Activated CD4-positive, alpha-beta T cell treated with anti-CD3 and anti-CD28 coated beads, Interleukin-2, amount 10 ng/mL, durations not matched to agents 7 days and 5 days (primary cell): Measurements from ENCODE around the gene GDF3. TPM values are rescaled to one million over a fixed set of nuclear protein-coding genes. Genes with fewer than 3 reads are reported as not detected.
"Not testable (repeated sequence)": the region's sequence is repeated elsewhere in the genome, so short reads cannot be mapped to it uniquely, and the experiment has no call there.

ENCODE experiments used
- CTCF ChIA-PET: fragments of 350-600 bp; sonication (Branson Sonifier 250); formaldehyde crosslinking; loops from one replicate; lab custom pipeline; 2021; ENCODE audit warnings: antibody characterized with exemption; lab: Charles Lee
- POLR2A ChIA-PET: fragments of 350-600 bp; sonication (Branson Sonifier 250); formaldehyde crosslinking; loops from one replicate; lab custom pipeline; 2021; ENCODE audit warnings: antibody characterized with exemption; lab: Charles Lee
- DNase-seq: peaks from one replicate; pipeline ENCODE4 v3.0.0-alpha.2; 2020
- H3K27ac Mint-ChIP-seq: one replicate; pipeline ENCODE4 v1.8.0; 2021; ENCODE audit warnings: mild to moderate bottlenecking, moderate library complexity, mixed read lengths
- H3K27me3 Mint-ChIP-seq: one replicate; pipeline ENCODE4 v1.8.0; 2021; ENCODE audit warnings: mixed read lengths
- H3K36me3 Mint-ChIP-seq: one replicate; pipeline ENCODE4 v1.8.0; 2021; ENCODE audit warnings: low read depth, mixed read lengths
- H3K4me1 Mint-ChIP-seq: one replicate; pipeline ENCODE4 v1.8.0; 2021; ENCODE audit warnings: mixed read lengths
- H3K4me3 Mint-ChIP-seq: one replicate; pipeline ENCODE4 v1.8.0; 2021; ENCODE audit warnings: mild to moderate bottlenecking, moderate library complexity, mixed read lengths
- H3K9me3 Mint-ChIP-seq: one replicate; pipeline ENCODE4 v1.8.0; 2021; ENCODE audit warnings: mixed read lengths
- total RNA-seq, 2 experiments: library from RNA; stranded (reverse); gene quantifications; one replicate each; pipeline ENCODE4 v1.2.3, GENCODE V29; 2021

GDF3 gene
- not detected for total RNA-seq

DNA sequence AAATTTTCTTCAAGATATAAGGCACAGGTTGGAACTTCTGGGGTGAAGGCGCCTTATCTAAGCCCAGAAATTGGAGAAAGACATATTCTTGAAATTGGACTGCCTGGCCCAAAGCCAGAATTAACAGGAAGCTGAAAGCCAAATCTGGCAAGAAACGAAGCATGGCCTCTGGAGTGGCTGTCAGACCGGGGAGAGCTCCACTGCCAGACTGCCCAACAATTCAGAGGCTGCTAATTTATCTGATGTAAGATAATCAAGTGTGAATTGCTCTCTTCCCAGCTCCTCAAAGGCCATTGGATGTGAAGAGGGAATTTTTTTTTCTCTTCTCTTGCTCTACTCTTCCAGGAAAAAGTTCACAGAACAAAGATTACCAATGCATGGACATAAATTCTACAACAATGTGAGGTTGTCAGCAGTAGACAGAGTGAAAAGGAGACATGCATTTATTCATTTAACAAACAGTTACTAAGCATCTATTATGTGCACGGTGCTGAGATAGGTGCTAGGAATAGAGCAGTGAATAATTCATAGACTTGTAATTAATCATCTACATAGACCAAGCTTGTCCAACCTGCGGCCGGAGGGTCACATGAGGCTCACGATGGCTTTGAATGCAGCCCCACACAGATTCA, at the start of gene GDF3:
Gene GDF3, minus strand, starts transcription at position 210 of the 632 bp plus-strand sequence. Its CDS starts 47 bp downstream, at position 163.
- no peaks in the 10 kb centered on the region for H3K4me1 Mint-ChIP-seq
- no peak within 1 kb of the TSS for H3K27ac Mint-ChIP-seq
- no peaks in the 10 kb centered on the region for H3K36me3 Mint-ChIP-seq
- no peak for DNase-seq
- ChIA-PET POLR2A (no interaction called here), CTCF (no interaction called here)
- H3K4me3 Mint-ChIP-seq, result no peak within 1 kb of the TSS
- peaks cover 19% of the 10 kb centered on the region for H3K27me3 Mint-ChIP-seq
- no peaks in the 10 kb centered on the region for H3K9me3 Mint-ChIP-seq

DNA sequence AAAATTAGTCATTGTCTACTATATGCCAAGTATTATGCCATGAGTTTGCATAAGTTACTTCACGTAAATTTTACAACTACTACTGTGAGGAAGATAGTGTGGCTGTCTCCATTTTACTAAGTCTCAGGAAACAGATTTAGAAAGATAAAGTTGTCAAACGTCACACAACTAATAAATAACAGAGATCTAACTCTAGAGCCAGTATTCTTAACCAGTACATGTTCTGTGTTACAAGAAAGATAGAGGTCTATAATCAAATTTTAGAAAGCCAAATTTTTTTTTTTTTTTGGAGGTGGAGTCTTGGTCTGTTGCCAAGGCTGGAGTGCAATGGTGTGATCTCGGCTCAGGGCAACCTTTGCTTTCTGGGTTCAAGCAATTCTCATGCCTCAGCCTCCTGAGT, 37.4 kb upstream of the GDF3 start:
- DNase-seq, result no peak
- POLR2A ChIA-PET, result no interaction called here
- Mint-ChIP-seq H3K36me3 (no peaks in the 10 kb centered on the region), H3K9me3 (no peaks in the 10 kb centered on the region), H3K4me3 (no peak overlapping the region), H3K27me3 (peaks cover 6% of the 10 kb centered on the region), H3K4me1 (no peaks in the 10 kb centered on the region), H3K27ac (no peak overlapping the region)
- CTCF ChIA-PET, result no interaction called here

DNA sequence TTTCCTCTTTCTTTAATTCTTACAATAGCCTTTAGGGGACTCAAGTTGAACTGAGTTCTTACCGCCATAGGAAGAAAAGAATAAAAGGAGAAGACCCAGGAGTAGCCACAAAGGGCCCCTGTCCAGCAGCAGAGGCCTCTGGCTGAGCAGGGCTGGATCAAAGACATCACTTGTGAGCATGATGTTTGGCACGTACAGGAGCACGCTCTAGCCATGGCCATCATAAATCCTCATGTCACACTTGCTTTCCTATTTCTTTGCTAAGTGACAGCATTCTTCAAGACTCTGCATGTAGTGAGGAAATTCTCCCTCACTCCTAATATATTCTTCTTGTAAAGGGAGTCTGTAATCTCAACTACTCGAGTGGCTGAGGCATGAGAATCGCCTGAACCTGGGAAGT, 35.9 kb upstream of the GDF3 start:
- H3K27ac Mint-ChIP-seq, result no peak overlapping the region
- no peaks in the 10 kb centered on the region for H3K9me3 Mint-ChIP-seq
- peaks cover 9% of the 10 kb centered on the region for H3K27me3 Mint-ChIP-seq
- no peak overlapping the region for H3K4me3 Mint-ChIP-seq
- no peak for DNase-seq
- no peaks in the 10 kb centered on the region for H3K4me1 Mint-ChIP-seq
- ChIA-PET CTCF (no interaction called here), POLR2A (no interaction called here)
- no peaks in the 10 kb centered on the region for H3K36me3 Mint-ChIP-seq

DNA sequence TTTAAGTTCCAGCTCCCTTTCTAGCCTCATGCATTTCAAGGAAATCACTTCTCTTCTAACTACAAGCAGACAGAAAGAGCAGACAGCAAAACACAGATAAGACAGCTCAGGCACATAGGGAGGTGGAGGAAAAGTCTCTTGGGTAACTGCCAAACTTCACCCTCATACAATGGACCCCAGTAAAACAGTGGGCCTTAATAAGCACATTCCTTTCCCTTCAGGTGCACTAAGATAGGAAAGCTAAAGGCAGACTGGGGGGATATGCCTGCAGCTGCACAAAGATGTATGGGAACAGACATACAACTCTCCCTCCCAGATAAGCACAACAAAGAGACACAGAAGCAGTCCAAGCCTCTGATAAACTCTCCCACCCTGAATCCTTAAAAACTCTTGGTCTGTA, 35.4 kb upstream of the GDF3 start:
- H3K36me3 Mint-ChIP-seq, H3K27me3 Mint-ChIP-seq, H3K4me1 Mint-ChIP-seq, POLR2A ChIA-PET, DNase-seq, H3K9me3 Mint-ChIP-seq, CTCF ChIA-PET, H3K27ac Mint-ChIP-seq, H3K4me3 Mint-ChIP-seq: not testable (repeated sequence)

DNA sequence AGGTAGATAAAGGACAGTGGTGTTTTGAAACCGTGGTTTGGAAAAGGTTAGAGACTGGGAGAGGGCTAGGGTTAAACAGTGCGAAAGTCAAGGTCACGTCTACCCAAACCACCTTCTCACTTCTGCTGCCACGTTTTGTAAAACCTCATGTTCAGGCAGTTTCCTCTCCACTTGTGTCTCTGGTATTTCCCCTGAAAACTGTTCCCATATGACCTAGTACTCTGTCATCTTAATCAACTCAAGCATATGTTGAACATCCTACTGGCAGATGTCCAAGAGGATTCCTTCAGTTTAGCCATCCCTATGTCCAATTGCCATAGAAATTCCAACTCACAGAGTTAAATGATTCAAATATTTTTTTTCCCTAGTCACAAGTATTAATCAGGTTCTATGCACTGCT, 34.2 kb upstream of the GDF3 start:
- CTCF ChIA-PET, result no interaction called here
- H3K36me3 Mint-ChIP-seq, result no peaks in the 10 kb centered on the region
- no peak overlapping the region for H3K27ac Mint-ChIP-seq
- POLR2A ChIA-PET, result no interaction called here
- no peak for DNase-seq
- H3K4me3 Mint-ChIP-seq, result no peak overlapping the region
- peaks cover 10% of the 10 kb centered on the region for H3K27me3 Mint-ChIP-seq
- no peaks in the 10 kb centered on the region for H3K4me1 Mint-ChIP-seq
- H3K9me3 Mint-ChIP-seq, result no peaks in the 10 kb centered on the region

DNA sequence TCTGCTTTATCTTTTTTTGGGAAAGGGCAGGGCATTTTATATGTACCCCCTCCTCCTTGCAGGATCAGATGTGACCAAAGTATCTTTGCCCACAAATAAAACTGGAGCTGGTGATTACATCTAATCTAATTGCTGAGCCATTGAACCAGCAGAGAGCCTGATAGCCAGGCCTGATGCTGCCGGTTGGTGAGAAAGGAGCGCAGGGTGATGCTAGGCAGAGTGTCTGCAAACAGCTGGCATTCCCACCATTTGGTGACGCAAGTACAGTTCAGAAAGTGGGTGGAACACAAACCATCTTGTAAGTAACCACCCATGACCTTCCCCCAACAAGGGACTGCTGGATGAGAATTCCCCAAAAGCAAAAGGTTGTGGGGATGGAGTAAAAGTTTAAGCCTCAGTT, 28.4 kb upstream of the GDF3 start:
- Mint-ChIP-seq H3K36me3 (no peaks in the 10 kb centered on the region), H3K27ac (no peak overlapping the region), H3K4me3 (no peak overlapping the region), H3K27me3 (peaks cover 10% of the 10 kb centered on the region), H3K9me3 (no peaks in the 10 kb centered on the region), H3K4me1 (no peaks in the 10 kb centered on the region)
- DNase-seq, result no peak
- POLR2A ChIA-PET, result no interaction called here
- CTCF ChIA-PET, result no interaction called here

DNA sequence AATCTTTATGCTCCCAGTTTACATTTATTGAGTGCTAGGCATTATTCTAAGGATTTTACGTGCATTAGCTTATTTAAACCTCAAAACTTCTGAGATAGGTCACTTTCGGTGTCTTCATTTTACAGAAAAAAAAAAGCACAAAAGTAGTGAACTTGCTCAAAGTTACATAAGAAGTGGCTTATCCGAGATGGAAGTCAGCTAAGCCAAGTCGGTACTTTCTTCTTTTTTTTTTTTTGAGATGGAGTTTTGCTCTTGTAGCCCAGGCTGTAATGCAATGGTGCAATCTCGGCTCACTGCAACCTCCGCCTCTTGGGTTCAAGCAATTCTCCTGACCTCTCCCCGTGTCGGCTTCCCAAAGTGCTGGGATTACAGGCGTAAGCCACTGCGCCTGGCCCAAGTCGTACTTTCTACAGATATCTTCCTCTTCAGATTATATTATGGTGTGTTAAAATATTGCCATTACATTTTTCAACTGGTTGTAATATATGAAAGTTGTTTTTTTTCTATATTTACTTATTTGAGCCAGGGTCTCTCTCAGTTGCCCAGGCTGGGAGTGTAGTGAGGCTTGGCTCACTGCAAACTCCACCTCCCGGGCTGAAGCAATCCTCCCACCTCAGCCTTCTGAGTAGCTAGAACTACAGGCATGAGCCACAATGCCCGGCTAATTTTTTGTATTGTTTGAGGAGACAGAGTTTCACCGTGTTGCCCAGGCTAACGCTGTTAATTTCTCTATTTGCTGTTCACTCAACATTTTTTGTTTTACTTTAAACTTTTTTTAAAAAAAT, 24.6 kb upstream of the GDF3 start:
- no peak for DNase-seq
- POLR2A ChIA-PET, result no interaction called here
- CTCF ChIA-PET, result interaction anchor here (0.6 kb wide), 1 partner anchor 285 kb away, joined by 4 read pairs; no protein-coding TSS in a partner anchor
- no peaks in the 10 kb centered on the region for H3K9me3 Mint-ChIP-seq
- H3K4me1 Mint-ChIP-seq, result no peaks in the 10 kb centered on the region
- H3K36me3 Mint-ChIP-seq, result no peaks in the 10 kb centered on the region
- peaks cover 16% of the 10 kb centered on the region for H3K27me3 Mint-ChIP-seq
- no peak overlapping the region for H3K4me3 Mint-ChIP-seq
- H3K27ac Mint-ChIP-seq, result no peak overlapping the region

DNA sequence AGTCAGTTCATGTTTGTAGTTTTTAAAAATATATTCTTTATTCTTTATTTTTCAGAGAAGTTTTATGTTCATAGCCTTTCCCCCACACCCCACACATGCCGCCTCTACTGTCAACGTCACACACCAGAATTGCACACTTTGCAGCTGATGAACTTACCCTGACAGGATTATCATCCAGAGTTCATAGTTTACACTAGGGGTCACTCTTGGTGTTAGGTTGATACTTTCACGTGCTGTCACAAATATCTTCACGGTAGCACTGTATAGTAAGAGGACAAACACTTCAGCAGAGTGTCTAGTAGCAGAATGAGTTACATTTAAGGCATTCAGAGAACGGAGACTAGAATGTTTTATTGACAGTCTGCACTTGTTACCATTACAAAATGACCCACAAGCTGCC, 20.8 kb upstream of the GDF3 start:
- H3K4me3 Mint-ChIP-seq, result no peak overlapping the region
- no peak overlapping the region for H3K27ac Mint-ChIP-seq
- no peaks in the 10 kb centered on the region for H3K36me3 Mint-ChIP-seq
- no peak for DNase-seq
- no peaks in the 10 kb centered on the region for H3K9me3 Mint-ChIP-seq
- ChIA-PET POLR2A (no interaction called here), CTCF (no interaction called here)
- peaks cover 16% of the 10 kb centered on the region for H3K27me3 Mint-ChIP-seq
- no peaks in the 10 kb centered on the region for H3K4me1 Mint-ChIP-seq

DNA sequence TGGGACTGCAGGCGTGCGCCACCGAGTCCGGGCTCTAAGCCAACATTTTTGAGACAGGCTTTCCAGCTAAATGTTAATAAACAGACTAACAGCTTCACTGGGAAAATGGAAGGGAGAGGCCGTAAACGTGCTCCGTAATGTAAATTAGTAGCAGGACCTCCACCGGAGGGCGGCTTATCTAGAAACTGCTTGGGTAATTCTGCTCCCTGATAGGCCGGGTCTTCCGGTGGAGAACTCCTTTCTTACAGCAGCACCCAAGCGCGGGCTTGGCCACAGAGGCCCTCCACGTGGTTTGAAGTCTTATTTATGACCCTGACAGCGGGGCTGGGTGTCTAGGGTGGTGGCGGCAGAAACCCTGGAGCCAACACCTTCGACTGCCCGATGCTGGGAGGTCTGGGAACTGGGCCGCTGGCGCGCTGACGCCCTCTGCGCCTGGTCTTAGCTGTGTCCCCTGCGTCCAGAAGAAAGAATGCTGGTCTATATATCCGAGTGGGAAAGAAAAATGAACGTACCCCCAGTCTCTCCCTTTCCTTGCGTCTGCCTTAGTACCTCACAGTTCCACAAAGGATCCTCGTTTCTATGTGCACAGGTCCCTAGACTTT, 17.4 kb upstream of the GDF3 start:
- Mint-ChIP-seq H3K9me3 (no peaks in the 10 kb centered on the region), H3K4me1 (no peaks in the 10 kb centered on the region), H3K27ac (no peak overlapping the region), H3K27me3 (peaks cover 10% of the 10 kb centered on the region), H3K36me3 (no peaks in the 10 kb centered on the region), H3K4me3 (no peak overlapping the region)
- DNase-seq, result no peak
- ChIA-PET POLR2A (no interaction called here), CTCF (no interaction called here)

DNA sequence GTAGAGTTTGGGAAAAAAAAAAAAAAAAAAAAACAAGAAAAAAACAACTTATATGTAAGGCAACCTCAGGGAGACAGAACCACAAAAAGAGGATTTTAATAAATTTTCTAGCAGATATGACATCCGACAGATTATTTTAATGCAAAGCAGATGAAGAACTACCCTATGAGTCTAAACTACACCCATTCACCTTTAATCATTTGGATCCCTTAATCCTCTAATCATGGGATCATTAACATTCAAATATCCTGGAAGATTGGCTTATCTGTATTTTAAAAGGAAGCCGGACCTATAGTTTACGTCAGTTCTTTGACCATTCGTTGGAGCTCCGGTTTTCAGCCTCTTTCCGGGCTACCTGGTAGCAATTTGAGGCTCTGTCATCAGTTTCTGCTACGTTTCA, 15.6 kb upstream of the GDF3 start, which contains the start of gene DPPA3:
Gene DPPA3, plus strand, starts transcription at position 301 of the 400 bp plus-strand sequence. CDS start 138 bp downstream, outside the sequence.
- peaks cover 3% of the 10 kb centered on the region for H3K27me3 Mint-ChIP-seq
- no peaks in the 10 kb centered on the region for H3K36me3 Mint-ChIP-seq

DNA sequence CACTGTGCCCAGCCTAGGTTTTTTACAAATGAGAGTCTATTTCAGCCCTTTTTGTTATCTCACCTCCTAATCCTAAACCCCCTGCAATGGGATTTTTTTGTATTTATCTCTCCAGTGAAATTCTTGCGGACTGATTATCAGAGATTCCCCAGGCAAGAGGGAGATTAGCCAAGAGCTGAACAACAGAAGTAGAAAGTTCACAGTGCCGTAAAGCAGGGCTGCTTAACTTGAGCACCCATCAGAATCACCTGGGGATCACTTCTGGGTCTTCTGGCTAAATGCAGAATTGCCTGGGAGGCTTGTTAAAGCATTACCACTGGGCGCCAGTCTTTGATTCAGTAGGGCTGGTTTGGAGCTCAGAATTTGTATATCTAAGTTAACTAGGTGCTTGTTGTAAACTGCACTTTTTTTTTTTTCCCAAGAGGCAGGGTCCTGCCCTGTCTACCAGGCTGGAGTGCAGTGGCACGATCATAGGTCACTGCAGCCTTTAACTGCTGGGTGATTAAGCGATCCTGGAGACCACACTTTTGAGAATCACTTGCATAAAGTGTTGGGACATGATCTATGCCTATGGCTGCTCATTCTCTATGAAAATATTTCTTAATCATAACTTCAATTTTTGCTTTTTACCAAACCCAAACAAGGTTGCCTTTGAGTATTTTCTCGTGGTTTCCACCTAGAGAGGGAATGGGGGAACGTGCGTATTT, 14.5 kb upstream of the GDF3 start:
- CTCF ChIA-PET, result no interaction called here
- H3K9me3 Mint-ChIP-seq, result no peaks in the 10 kb centered on the region
- no peak overlapping the region for H3K27ac Mint-ChIP-seq
- H3K36me3 Mint-ChIP-seq, result no peaks in the 10 kb centered on the region
- DNase-seq, result no peak
- H3K4me1 Mint-ChIP-seq, result no peaks in the 10 kb centered on the region
- H3K4me3 Mint-ChIP-seq, result no peak overlapping the region
- H3K27me3 Mint-ChIP-seq, result peaks cover 3% of the 10 kb centered on the region
- POLR2A ChIA-PET, result no interaction called here

More for the DNA sequence above, 15.6 kb upstream of the GDF3 start, which contains the start of gene DPPA3:
- H3K4me3 Mint-ChIP-seq, result no peak within 1 kb of the TSS
- CTCF ChIA-PET, result interaction anchor here (0.6 kb wide), 1 partner anchor 1147 kb away, joined by 8 read pairs; no protein-coding TSS in a partner anchor
- no peaks in the 10 kb centered on the region for H3K9me3 Mint-ChIP-seq
- no peak within 1 kb of the TSS for H3K27ac Mint-ChIP-seq
- H3K4me1 Mint-ChIP-seq, result no peaks in the 10 kb centered on the region
- POLR2A ChIA-PET, result no interaction called here
- no peak for DNase-seq

DNA sequence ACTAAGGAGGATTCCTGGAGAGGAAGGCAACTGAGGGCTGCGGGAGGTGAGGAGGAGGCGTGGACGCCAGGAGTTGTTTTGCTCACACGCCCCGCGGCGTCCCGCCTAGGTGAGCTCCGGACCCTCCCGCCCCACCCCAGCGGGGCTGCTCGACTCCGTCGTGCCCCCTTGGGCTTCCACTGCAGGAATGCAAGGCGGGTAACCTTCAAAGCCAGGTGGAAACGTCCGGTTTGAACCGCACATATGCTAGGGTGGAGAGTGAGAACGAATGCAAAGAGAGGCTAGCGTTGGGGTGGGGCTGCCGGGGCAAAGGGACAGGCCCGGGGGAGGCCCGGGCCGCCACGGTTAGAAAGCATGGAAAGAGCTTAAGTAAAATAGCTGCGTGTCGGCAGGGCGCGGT, 10.3 kb upstream of the GDF3 start:
- Mint-ChIP-seq H3K27me3 (peaks cover 3% of the 10 kb centered on the region), H3K4me3 (no peak overlapping the region), H3K36me3 (no peaks in the 10 kb centered on the region), H3K9me3 (no peaks in the 10 kb centered on the region), H3K27ac (no peak overlapping the region), H3K4me1 (no peaks in the 10 kb centered on the region)
- ChIA-PET POLR2A (no interaction called here), CTCF (no interaction called here)
- no peak for DNase-seq

DNA sequence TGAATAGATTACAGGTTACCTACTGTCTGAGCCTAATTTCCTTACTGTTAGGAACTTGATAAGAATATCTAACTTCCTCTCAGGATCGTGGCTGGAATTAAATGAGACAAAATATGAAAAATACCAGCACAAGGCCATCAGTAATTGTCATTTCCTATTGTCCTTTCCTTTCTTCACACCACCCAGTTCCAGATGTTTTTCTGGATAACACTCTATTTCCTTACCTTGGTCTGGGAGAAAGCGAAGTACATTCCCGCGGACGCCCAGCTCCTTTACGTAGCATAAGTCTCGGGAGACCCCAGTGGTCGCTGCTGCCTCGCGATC, 376 bp downstream of the GDF3 start:
- H3K27ac Mint-ChIP-seq, result no peak overlapping the region
- CTCF ChIA-PET, result no interaction called here
- peaks cover 19% of the 10 kb centered on the region for H3K27me3 Mint-ChIP-seq

More for the DNA sequence above, 376 bp downstream of the GDF3 start:
- Mint-ChIP-seq H3K4me3 (no peak overlapping the region), H3K36me3 (no peaks in the 10 kb centered on the region), H3K4me1 (no peaks in the 10 kb centered on the region), H3K9me3 (no peaks in the 10 kb centered on the region)
- POLR2A ChIA-PET, result no interaction called here
- DNase-seq, result no peak
